Duodenal mucosa (tissue), 2 donors: ENCODE measurements around the gene TRAPPC4.
A peak's percentile ranks its signal among the peaks of the same experiment; 100 is the strongest.
"Not testable (repeated sequence)": the region's sequence is repeated elsewhere in the genome, so short reads cannot be mapped to it uniquely, and the experiment has no call there.

Experiments
- H3K27ac ChIP-seq: one replicate; pipeline ENCODE4 v1.7.0; 2013; ENCODE audit warnings: low read depth, low read length
- H3K27me3 ChIP-seq, 2 donors: one replicate each; pipeline ENCODE4 v1.7.0; 2013; ENCODE audit warnings: low read length in 2 of 2, control low read depth in 1 of 2; ENCODE audit not compliant: insufficient read depth in 2 of 2, control insufficient read depth in 1 of 2
- H3K36me3 ChIP-seq, 2 donors: one replicate each; pipeline ENCODE4 v1.7.0; 2013; ENCODE audit warnings: low read length in 2 of 2, control low read depth in 1 of 2; ENCODE audit not compliant: insufficient read depth in 2 of 2, control insufficient read depth in 1 of 2
- H3K4me1 ChIP-seq, 2 donors: one replicate each; pipeline ENCODE4 v1.7.0; 2013; ENCODE audit warnings: low read length in 2 of 2, control low read depth in 1 of 2; ENCODE audit not compliant: insufficient read depth in 2 of 2, control insufficient read depth in 1 of 2
- H3K4me3 ChIP-seq, 2 donors: one replicate each; pipeline ENCODE4 v1.7.0; 2013; ENCODE audit warnings: low read length in 2 of 2, low read depth in 1 of 2
- H3K9ac ChIP-seq, 2 donors: one replicate each; pipeline ENCODE4 v1.7.0; 2013; ENCODE audit warnings: low read length in 2 of 2, low read depth in 1 of 2
- H3K9me3 ChIP-seq, 2 donors: one replicate each; pipeline ENCODE4 v1.7.0; 2013; ENCODE audit warnings: low read length in 2 of 2, control low read depth in 1 of 2; ENCODE audit not compliant: control insufficient read depth in 1 of 2

The TRAPPC4 gene

DNA sequence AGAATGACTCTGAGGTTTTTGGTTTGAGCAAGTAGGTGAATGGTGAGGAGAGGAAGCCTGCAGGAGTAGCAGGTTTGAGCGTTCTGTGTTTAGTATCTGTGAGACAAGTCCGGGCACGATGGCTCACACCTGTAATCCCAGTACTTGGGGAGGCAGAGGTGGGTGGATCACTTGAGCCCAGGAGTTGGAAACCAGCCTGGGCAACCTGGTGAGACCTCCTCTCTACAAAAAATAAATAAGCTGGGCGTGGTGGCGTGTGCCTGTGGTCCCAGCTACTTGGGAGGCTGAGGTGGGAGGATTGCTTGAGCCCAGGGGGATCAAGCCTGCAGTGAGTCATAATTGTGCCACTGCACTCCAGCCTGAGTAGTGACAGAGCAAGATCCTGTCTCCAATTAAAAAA is 30.3 kb upstream of the TRAPPC4 start:
- Histone ChIP-seq H3K4me3 (no peak overlapping the region), H3K36me3 (no peaks in the 10 kb centered on the region), H3K4me1 (no peaks in the 10 kb centered on the region), H3K9ac (no peak overlapping the region), H3K27ac (no peak overlapping the region), H3K27me3 (no peaks in the 10 kb centered on the region), H3K9me3 (no peaks in the 10 kb centered on the region)

GRCh38 chr11:118991486-118992038 is 27.0 kb upstream of the TRAPPC4 start:
- H3K9ac ChIP-seq, H3K36me3 ChIP-seq, H3K27ac ChIP-seq, H3K4me1 ChIP-seq, H3K9me3 ChIP-seq, H3K27me3 ChIP-seq, H3K4me3 ChIP-seq: not testable (repeated sequence)

GRCh38 chr11:118996926-118997626 is 21.5 kb upstream of the TRAPPC4 start:
- H3K4me3 ChIP-seq: peak overlapping the region; percentile 89 to 100
- peak overlapping the region; percentile 53 to 83 for H3K9ac ChIP-seq
- H3K27ac ChIP-seq: no peak overlapping the region
- H3K9me3 ChIP-seq: no peaks in the 10 kb centered on the region
- peaks cover 6 to 18% of the 10 kb centered on the region in 2 donors for H3K36me3 ChIP-seq
- peaks cover 19 to 26% of the 10 kb centered on the region in 2 donors for H3K4me1 ChIP-seq
- H3K27me3 ChIP-seq: no peaks in the 10 kb centered on the region

DNA sequence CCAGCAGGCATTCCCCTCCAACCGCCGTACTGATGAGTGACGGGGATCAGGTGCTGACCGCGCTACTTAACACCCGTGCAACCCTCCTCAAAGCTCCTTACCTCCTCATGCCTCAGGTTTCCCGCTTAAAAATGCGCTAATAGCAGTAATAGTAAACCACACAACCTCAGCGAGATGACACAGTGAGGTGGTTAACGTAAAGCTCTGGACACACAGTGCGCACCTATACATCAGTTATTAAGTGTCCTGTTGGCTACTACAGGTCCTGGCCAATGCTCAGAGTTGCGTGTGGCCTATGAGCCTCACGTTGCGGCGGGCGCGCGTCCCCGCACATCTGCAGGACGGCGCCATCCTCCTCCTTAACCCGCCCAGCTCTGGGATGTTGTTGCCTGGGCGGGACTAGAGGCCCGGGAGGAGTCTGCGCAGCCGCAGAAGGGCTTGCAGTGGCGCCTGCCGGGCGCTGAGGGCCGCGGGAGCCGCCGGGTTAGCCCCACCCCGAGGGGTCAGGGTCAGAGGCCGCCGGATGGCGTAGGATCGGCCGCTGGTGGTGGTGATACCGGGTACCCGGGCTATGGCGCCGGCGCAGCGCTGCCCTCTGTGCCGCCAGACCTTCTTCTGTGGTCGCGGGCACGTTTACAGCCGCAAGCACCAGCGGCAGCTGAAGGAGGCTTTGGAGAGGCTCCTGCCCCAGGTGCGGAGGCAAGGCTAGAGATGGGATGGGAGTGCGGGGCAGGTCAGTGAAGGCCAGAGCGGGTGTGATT is 20.8 kb upstream of the TRAPPC4 start, which contains the start of gene CENATAC:
TSS of gene CENATAC (plus strand) at position 512 of the 761 bp plus-strand sequence. CDS start at position 572, 60 bp downstream.
- Histone ChIP-seq H3K9ac (peak within 1 kb of the TSS; percentile 53 to 83), H3K27me3 (no peaks in the 10 kb centered on the region), H3K27ac (no peak within 1 kb of the TSS), H3K9me3 (no peaks in the 10 kb centered on the region), H3K36me3 (peaks cover 6 to 20% of the 10 kb centered on the region in 2 donors), H3K4me3 (peak within 1 kb of the TSS; percentile 89 to 100), H3K4me1 (peaks cover 19 to 26% of the 10 kb centered on the region in 2 donors)

DNA sequence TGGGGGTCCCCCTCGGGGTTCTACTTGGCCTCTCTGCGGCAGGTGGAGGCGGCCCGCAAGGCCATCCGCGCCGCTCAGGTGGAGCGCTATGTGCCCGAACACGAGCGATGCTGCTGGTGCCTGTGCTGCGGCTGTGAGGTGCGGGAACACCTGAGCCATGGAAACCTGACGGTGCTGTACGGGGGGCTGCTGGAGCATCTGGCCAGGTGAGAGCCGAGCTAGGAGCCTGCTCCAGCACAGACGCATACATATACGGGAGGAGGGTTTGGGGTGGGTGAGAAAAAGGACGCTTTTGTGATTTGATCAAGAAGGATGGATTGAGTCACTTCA is 20.2 kb upstream of the TRAPPC4 start:
- Histone ChIP-seq H3K4me3 (peak overlapping the region; percentile 89 to 100), H3K9me3 (no peaks in the 10 kb centered on the region), H3K27me3 (no peaks in the 10 kb centered on the region), H3K4me1 (peaks cover 19 to 26% of the 10 kb centered on the region in 2 donors), H3K27ac (no peak overlapping the region), H3K36me3 (peaks cover 9 to 25% of the 10 kb centered on the region in 2 donors), H3K9ac (peak overlapping the region; percentile 53 to 83)

DNA sequence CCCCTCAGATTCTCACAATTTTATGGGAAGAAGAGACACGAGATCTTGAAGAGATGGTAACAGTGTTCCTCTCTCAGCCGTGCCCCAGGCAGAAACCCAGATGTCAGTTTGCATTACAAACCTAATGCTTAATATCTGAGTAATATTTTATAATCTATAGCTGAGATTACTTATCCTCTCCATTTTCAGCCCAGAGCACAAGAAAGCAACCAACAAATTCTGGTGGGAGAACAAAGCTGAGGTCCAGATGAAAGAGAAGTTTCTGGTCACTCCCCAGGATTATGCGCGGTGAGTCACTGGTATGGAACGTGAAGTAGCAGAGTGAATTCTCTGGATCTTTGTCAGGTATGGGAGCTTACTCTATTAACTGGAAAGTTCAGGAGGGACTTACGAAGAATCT is 19.7 kb upstream of the TRAPPC4 start:
- H3K9ac ChIP-seq: peak overlapping the region; percentile 53 to 83
- H3K27ac ChIP-seq: no peak overlapping the region
- H3K4me1 ChIP-seq: peaks cover 19 to 26% of the 10 kb centered on the region in 2 donors
- no peaks in the 10 kb centered on the region for H3K9me3 ChIP-seq
- no peaks in the 10 kb centered on the region for H3K27me3 ChIP-seq
- peaks cover 9 to 25% of the 10 kb centered on the region in 2 donors for H3K36me3 ChIP-seq
- peak overlapping the region; percentile 89 to 100 for H3K4me3 ChIP-seq

- Histone ChIP-seq H3K27me3 (no peaks in the 10 kb centered on the region), H3K4me3 (no peak overlapping the region), H3K4me1 (peaks cover 19 to 26% of the 10 kb centered on the region in 2 donors), H3K27ac (no peak overlapping the region), H3K9ac (no peak overlapping the region), H3K9me3 (no peaks in the 10 kb centered on the region), H3K36me3 (peaks cover 9 to 28% of the 10 kb centered on the region in 2 donors)
These were observed 17.7 kb upstream of the TRAPPC4 start for GRCh38 chr11:119000906-119001305.

GRCh38 chr11:119006656-119007055 is 11.9 kb upstream of the TRAPPC4 start:
- peaks cover 3 to 38% of the 10 kb centered on the region in 2 donors for H3K36me3 ChIP-seq
- H3K9me3 ChIP-seq: no peaks in the 10 kb centered on the region
- no peak overlapping the region for H3K9ac ChIP-seq
- H3K27me3 ChIP-seq: no peaks in the 10 kb centered on the region
- H3K27ac ChIP-seq: no peak overlapping the region
- no peaks in the 10 kb centered on the region for H3K4me1 ChIP-seq
- H3K4me3 ChIP-seq: no peak overlapping the region

DNA sequence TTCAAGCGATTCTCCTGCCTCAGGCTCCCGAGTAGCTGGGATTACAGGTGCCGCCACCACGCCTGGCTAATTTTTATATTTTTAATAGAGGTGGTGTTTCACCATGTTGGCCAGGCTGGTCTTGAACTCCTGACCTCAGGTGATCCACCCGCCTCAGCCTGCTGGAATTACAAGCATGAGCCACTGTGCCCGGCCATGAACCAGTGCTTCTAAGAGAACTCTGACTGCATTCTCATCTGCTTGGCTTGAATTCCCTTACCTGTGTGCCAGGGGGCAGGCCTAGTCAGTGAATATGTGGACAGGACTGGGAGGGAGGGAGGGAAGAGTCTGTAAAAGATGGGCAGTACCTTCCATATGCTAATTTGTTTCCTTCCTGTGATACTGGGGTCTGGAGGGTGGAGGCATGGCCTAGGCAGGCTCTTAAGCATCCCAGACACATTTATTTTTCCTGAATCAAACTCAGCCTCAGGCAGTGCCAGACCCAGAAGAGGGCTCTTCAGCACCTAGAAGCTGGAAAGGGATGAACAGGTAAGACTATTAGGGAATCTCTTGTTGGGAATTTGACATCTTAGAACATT is 7.0 kb upstream of the TRAPPC4 start:
- no peak overlapping the region for H3K27ac ChIP-seq
- H3K4me1 ChIP-seq: peaks cover 5 to 9% of the 10 kb centered on the region in 2 donors
- no peak overlapping the region for H3K9ac ChIP-seq
- peaks cover 11 to 69% of the 10 kb centered on the region in 2 donors for H3K36me3 ChIP-seq
- no peaks in the 10 kb centered on the region for H3K9me3 ChIP-seq
- no peak overlapping the region for H3K4me3 ChIP-seq
- no peaks in the 10 kb centered on the region for H3K27me3 ChIP-seq
